UCSD-AML1 (cell line): ENCODE results near the gene CLDND2.

Experiments used
- DNase-seq: peaks from one replicate; lab custom pipeline; 2025; ENCODE audit not compliant: unreplicated experiment; lab: John Stamatoyannopoulos, UW

CLDND2 gene

GRCh38 chr19:51386882-51387520 is 18.2 kb upstream of the CLDND2 start:
- DNase-seq = no peak

GRCh38 chr19:51382004-51382403 is 13.2 kb upstream of the CLDND2 start:
- no peak for DNase-seq

DNA sequence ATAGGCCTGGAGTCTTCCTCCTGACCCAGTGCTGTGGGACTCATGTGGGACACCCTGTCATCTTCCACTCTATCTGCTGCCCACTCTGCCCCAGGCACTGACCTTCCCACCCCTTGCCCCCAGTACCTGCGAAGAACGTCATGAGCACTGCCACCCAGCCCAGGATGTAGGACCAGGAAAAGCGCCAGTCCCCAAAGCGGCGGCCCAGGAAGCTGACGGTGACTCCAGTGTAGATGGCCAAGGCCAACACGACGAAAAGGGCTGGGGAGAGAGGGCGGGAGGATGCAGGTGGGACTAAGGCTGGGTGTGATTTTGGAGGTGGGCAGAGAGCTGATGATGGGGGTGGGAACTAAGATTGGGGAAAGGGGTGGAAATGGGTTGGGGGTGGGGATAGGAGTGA is 11.6 kb upstream of the CLDND2 start:
- DNase-seq = no peak

- DNase-seq = no peak
Measured at GRCh38 chr19:51377422-51377821, 8.6 kb upstream of the CLDND2 start.

- DNase-seq = peak; percentile 70
Measured at GRCh38 chr19:51375504-51376221, 6.9 kb upstream of the CLDND2 start.

DNA sequence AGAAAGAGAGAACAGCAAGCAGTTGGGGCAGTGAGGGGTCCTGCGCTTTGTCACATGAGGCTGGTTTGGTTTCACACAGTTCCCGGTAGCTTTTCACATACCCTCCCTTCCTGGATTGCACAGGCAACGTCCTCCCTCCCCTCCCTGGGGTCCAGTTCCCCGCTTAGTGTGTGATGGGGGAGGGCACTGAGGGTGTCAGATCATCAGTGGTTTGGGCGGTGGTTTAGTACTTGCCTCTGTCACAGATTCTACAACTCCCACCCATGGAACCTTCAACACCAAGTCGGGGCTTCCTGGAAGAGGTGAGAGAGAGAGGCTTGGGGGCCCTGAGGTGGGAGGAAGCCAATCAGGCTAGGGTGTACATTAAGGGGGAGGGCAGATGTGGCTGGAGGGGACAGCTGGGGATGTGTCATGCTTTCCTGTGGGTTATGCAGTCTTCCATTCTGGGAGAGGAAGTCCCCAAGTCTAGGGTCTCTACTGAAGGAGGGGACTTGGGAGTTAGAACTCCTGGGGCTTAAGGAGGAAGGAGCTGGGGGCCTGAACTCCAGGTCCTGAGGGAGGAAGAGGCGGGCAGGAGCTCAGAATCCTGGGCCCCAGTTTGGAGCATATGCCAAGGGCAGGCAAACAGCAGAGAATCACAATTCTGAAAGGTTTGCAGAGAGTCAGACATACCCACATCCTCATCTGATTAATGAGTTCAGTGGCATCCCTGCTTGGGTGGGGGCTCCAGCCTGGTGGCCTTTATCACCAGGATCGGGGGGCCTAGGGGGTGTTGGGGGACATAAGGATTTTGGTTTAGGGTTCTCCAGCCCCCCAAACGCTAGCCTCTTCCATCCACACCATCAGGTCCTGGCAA is 4.1 kb upstream of the CLDND2 start, which contains the start of gene NKG7:
Gene NKG7, minus strand, starts transcription at position 6 of the 856 bp plus-strand sequence. CDS start 119 bp downstream, outside the sequence.
- peak; percentile 81 for DNase-seq

DNA sequence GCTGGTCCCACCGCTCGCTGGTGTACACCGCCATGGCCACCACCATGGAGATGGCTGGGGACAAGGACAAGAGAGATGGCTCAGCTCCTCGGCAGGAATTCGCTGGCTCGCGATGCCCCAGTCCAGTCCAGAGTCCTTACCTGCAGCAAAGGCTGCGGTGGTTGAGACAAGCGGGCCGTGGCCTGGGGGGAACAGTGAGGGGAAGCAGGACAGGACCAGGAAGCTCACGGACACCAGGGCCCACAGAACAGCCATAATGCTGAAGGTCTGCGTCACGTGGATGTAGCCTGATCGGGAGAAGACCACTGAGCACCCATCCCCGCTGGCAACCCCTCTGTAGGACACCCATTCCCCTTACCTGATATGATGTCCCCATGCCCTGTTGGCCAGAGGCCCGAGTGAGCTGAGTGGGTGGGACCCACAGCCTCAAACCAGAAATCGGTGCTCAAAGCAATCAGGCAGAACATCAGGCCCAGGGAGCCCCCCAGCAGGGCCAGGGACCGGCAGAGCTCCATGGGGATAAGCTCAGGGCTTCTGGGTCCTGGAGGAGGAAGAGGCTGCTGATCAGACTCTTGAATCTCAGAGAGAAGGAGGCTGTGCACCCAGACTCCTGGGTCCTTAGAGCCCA is 3.3 kb upstream of the CLDND2 start:
- DNase-seq = no peak

- DNase-seq = no peak
Measured at GRCh38 chr19:51371186-51371690, 2.4 kb upstream of the CLDND2 start.

GRCh38 chr19:51370230-51370629 is 1.4 kb upstream of the CLDND2 start:
- DNase-seq = no peak

GRCh38 chr19:51367565-51368365 is 1.0 kb downstream of the CLDND2 start:
- peak; percentile 99 for DNase-seq

DNA sequence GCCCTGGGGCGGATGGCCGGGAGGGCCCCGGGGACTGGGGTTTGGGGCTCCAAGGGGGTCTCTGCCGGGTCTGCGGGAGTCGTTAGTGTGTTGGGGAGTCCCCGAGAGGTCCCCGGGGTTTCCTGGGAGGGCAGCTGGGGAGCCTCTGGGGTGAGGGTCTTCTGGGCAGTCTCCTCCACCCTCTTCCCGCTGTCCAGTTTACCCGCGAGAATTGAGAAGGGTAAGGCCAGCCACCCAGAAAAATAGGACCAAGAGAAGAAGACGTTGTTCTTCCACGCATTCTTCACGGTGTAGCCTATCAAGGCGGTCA is 1.6 kb downstream of the CLDND2 start:
- DNase-seq = no peak

DNA sequence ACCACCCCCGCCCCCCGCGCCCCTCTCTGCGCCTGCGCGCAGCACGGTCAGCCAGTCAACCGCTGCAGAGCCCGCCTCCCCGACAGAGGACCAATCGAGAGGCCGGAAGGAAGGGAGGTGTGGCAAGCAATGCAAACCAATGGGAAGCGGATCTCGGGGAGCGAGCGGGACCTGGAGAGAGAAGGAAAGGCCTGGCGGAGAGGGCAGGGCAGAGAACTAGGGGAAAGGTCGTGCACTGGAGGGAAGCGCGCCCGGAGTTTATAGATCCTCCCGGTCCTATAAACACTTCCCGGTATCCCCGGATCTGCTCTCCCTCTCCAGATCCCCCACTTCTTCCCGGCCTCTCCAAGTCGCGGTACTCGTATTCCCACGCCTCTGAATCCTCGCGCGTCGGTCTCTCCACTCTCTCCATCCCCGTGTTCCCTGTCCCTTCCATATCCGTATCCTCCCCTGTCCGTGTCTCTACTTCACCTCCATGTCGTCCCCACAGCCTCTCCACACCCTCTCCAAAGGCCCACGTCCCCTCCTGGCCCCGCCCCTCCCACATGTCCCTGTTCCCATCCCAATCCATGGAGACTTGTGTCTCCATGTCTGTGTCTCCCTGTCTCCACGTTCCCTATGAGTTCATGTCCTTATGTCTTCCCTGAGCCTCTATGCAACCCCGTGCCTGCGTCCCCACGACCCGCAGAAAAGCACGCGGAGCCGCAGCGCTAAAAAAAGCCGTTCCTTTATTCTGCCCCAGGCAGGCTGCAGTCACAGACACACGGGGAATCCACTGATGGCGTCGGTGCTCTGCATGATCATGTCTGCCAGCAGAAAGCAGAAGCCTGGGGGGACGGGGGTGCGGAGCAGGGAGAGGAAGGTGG is 2.2 kb downstream of the CLDND2 start:
- peak; percentile 95 for DNase-seq

GRCh38 chr19:51365965-51366388 is 2.8 kb downstream of the CLDND2 start, which contains the start of gene ETFB:
TSS of gene ETFB (minus strand) at chr19:51366388. CDS start at chr19:51366326, 62 bp downstream.
- no peak for DNase-seq

- peak; percentile 48 for DNase-seq
Measured at GRCh38 chr19:51365211-51365964, 3.4 kb downstream of the CLDND2 start.

DNA sequence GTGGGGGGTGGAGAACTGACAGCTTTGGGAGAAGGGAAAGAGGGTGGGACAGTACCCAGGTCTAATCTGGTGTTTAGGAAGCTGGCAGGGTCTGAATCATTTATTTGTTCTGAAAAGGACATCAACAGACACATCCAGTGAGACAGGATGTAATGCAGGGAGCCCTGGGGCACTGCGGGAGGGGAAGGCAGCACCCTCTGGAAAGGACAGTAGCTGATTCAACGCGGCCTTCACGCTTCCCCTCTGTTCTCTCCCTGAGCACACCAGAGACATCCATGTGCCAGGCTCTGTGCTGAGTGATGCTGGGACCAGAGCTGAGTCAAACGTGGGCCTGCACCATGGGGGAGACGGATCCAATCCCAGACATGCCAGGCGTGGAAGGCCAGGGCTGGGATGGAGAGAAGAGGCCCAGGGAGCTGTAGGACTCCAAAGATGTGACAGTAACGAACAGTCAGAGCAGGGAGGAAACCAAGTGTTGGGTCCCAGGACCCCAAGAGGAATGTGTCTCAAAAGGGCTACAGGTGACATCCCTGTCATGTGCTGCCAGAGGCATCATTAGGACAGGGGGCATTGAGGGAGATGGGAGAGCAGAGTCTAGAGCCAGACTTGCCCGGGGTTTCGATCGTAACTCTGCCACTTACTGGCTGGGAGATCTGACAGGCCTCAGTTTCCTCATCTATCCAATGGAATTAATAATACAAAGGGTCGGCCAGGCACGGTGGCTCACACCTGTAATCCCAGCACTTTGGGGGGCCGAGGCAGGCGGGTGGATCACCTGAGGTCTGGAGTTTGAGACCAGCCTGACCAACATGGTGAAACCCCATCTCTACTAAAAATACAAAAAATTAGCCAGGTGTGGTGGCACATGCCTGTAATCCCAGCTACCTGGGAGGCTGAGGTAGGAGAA is 4.3 kb downstream of the CLDND2 start:
- no peak for DNase-seq

- DNase-seq = no peak
Measured at GRCh38 chr19:51361239-51361638, 7.6 kb downstream of the CLDND2 start.

- DNase-seq = no peak
Measured at GRCh38 chr19:51359294-51359693, 9.5 kb downstream of the CLDND2 start.

- DNase-seq = no peak
Measured at GRCh38 chr19:51357952-51358351, 10.9 kb downstream of the CLDND2 start.
